HG03558 (cell line): ENCODE results near the gene MYLK.

ENCODE experiments used
- ATAC-seq: cut with Tn5 transposase; IDR thresholded peaks from one replicate; pipeline ENCODE4 v1.9.1; 2021; ENCODE audit warnings: moderate number of reproducible peaks; ENCODE audit not compliant: unreplicated experiment; ENCODE audit errors: extremely low read depth

Gene MYLK

DNA sequence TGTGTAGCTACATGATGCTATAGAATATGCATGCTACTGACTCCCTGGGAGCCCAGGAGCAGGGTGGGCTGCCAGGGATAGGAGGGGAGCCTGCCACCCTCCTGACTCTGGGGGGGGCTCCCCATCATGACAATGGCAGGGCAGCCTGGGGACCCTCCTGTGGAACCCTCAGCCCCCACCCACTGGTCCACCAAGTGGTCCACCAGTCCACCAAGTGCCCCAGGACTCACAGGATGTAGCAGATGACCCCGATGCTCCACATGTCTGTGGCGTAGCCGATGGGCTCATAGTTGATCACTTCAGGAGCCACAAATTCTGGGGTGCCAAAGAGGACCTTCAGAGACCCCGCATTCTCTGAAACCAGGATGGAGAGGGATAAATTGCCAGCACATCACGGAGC is 246.3 kb downstream of the MYLK start:
- no peak for ATAC-seq

DNA sequence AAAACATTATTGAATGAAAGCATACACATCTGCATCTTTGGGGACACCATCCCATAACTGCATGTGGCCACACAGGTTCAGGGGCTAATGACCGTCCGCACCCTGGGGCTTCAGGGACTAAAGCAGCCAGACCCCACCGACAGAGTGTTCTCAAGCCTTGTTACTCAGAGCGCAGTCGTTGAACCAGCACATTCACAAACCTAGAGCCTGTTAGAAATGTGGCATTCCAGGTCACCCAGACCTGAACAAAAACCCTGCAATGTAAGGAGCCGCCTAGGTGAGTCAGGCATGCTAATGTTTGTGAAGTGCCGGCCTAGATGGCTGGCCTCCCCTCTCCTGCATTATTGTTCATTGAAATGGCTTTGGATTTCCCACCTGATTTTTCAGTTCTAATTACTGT is 247.0 kb downstream of the MYLK start:
- no peak for ATAC-seq

DNA sequence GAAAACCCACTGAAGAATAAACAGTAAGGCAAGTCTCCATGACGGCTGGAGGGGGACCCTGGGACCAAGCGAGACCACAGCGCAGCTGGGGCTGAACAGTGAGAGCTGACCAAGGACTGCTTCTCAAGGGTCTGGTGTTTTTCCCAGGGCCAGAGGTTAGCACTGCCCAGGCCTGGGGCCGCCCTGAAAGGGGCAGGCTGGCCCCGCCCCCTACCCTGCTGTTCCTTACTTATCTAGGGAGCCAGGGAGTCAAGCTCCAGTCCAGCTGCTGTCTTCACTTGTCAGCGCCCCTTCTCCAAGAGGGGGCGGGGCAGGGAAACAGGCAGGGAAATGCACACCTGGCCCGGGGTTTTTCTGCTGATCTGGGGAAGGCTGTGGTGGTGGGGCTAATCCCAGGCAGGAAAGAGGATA is 247.7 kb downstream of the MYLK start:
- no peak for ATAC-seq

DNA sequence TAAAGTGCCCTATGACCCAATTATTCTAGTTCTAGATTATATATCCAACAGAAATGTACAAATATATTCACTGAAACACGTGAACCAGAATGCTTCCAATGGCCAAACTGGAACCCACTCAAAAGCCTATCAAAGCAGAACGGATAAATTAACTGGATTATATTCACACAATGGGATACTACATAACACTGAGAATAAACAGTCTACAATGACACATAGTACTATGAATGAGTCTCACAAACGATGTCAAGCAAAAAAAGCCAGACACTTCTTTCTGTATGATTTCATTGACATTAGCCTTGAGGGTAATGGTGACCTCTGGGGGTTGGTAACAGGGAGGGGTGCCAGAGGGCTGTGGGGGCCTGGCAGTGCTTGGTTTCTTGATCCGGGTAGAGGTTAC is 248.4 kb downstream of the MYLK start:
- ATAC-seq: no peak

DNA sequence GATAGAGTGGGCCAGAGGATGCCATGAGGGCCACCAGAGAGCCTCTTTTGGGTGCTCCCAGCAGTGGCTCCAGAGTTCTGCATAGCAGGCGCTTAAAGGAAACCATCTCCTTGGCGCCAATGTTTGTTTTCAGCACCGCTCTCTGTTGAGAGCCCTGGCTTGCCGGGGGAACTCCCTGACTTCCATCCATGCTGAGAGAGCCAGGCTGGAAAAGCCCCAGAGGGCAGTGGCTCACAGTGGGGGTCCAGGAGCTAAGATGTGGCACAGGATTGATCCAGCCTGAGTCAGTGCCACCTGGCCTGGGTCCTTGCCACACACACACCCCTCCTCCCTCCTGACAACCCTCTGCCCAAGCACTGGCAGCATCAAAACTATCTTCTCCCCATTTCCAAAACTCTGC is 248.9 kb downstream of the MYLK start:
- ATAC-seq: no peak

DNA sequence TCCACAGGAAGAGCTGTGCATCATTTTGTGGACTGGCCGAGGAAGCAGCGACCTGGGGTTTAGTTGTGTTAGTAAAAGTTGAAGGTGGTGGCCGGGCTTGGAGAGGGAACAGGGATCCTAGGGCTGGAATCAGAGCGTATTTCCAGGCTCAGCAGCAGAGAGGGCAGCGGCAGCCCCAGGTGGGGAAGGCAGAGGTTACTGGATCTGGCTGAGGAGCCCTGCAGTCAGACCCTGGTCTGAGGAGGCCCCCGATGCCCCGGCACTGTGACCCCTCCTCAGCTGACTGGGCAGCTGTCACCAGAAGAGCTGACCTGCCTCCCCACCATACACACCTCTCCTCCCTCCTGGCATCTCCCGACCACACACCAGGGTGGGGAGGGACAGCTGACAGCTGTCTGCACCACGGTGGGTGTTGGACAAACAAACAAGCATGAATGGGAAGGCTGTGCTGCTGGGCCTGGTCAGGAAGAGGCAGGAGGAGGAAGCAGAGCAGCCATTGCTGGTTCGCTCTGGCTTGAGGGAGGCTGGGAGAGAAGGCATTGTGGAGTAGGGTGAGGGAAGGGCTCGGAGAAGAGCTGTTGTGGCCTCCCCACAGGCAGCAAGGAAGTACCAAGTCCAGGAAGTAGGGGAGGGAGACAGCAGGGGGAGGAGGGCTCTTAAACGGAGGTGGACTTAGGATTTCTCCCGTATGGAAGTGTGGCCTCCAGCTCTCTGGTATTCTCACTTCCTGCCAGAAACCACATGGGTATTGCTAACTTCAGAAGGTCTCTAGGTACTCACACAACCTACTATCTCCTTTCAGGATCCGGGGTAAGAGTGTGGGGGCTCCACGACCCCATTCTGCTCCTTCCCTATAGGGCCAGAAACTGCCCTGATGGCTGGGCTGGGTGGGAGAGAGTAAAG is 249.7 kb downstream of the MYLK start:
- no peak for ATAC-seq

DNA sequence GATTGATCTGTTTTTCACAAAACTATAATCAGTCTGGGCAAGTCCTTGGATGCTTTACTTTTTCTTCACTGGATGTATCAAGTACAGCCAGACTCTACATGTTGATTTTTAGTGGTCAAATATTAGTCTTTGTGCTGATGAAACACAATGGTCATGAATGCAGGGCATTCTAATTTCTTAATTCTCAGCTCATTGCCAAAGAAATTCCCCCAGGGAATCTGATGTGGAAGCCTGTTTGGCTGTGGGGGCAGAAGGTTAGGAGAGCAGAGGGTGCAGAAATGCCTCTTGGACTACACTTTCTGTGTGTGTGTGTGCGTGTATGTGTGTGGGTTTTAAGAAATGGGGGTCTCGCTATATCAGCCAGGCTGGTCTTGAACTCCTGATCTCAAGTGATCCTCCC is 250.6 kb downstream of the MYLK start:
- no peak for ATAC-seq

DNA sequence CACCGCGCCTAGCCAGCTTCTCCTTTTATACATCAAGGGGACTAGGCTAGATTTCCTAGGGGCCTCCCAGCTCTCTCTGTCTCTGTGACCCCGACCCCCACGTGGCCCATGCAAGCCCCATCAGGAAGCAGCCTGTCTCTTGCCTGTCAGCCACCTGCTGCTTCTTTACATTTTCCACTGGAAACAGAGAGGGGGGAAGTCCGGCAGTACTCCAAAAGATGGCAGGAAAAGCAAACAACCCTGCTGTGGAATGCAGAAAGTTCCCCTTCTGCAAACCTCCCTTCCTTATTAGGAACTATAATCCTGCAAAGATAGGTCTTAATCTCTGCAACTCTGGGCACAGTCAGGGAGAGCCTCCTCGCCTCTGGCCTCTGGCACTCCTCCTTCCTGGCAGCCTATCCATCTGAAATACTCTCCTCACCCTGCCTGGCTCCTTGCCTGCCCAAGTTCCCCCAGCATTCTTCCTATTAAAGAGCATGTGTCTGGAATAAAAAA is 251.9 kb downstream of the MYLK start:
- ATAC-seq: no peak

DNA sequence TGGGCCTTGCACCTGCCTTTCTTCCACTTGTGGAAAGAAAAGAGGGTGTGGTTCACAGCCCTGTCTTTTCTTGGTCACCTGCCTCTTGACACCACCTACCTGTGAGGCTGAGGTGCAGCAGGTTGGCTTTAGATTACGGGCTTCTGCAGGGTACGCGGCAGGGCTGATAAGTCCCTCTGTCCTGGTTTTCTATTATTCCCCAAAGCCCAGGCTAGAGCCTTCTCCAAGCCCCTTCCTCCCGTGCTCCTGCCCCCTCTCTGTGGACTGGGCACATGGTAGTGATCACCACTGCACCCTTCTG is 254.4 kb downstream of the MYLK start:
- no peak for ATAC-seq

DNA sequence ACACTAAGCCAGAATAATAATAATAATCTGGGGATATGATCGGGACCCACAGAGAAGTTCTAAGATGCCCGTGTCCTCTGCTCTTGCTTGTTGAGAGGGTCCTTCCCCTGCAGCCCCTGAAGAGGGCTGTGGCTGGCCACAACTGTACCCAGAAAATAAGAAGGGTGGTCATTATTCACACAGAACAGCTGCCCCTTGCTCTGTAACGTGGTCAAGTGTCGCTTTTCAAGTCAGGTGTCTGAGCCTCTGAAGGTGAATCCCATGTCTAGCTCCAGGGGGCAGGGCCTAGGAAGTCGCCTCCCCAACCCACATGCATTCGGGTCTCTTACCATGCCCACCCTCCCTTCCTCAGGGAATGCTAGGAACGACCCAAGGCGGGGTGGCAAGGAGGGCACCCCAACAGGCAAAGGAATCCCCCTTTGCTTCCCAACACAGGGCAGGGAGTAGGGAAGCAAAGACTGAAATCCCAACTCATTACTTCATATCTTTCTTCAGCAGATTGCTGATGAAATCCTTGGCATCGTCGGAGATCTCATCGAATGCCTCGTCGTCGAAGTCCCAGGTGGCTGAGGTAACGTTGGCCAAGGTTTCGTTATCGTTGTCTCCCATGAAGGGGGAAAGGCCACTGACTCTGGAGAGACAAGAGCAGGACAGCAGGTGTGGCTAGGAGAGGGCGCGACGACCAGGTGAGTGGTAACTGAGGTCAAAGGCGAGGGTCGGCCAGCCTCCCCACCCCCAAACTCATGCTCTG is 255.0 kb downstream of the MYLK start:
- no peak for ATAC-seq

DNA sequence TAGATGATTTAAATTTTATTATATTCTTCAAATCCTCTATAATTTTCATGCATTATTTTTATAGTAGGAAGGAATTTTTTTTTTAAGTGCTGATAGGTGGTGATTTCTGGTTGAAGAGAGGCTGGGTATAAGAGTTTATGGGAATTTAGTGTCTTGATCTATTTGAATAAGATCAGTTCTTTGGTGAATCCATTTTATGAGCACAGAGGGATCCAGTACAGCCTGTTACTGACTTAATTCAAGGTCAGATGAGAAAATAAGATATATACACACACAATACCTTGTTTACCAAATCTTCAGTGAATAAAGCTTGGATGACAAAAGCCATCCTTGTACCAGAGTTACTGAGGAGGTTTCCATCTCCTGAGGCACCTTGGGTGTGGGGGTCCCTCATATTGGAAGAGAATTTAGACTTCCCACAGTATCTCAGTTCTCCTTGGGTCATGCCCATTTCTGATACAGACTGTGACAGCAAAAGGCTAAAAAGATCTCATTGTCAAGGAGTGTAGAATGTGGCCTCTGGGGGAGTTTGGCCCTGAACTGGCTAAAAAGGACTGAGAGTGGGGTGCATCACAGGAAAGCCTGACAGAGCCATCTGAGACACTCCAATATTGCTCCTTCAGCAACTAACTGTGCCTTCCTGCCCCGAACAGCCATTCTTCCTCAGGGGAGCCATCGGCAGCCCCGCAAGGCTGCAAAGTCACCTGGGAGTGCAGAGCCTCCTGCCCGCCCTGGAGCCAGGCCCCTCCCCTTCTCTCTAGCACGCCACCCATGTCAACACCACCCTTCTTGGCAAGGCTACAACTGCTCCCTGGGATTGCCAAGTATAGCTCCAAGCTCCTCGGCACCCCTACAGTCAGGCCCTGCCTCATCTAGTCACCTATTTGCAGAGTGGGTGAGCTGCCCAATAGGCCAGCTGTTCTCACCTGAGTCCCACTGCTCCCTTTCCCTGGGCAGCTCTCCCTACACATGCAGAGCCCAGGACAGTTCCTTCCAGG is 256.2 kb downstream of the MYLK start:
- no peak for ATAC-seq

DNA sequence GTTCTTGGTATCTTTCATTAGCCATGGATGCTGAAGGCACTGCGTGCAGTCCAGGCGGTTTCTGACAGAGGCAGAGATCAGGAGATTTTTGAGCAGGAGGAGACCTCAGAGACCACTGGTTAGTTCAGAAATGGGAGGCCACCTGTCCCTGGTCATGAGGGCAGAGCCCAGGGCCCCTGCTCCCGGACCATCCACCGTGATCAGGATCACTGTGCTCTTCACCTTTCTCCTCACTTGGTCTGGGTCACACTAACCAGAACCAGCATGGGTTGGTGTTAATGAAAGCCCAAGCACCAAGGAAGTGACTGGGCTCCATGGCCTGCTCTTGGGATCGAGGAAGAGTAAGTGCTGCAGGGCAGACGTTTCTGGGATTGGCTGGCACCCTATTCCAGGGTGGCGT is 257.3 kb downstream of the MYLK start:
- no peak for ATAC-seq

DNA sequence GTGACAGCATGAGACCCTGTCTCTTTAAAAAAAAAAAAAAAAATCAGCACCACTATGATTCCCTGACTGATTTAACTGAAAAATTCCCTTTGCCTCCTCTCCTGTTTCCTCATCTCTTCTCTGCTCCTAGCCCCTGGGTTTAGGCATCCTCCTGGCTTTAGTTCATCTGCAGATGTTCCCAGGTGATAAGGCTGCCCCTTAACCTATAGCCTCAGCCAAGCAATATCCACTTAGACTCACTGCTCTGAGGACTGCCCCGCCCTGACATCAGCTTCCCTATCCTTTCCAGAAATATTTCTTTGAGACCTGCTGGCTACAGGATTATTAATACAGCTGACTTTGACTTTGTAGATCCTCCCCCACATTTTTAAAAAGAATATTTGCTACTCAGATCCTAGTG is 259.8 kb downstream of the MYLK start:
- ATAC-seq: no peak

DNA sequence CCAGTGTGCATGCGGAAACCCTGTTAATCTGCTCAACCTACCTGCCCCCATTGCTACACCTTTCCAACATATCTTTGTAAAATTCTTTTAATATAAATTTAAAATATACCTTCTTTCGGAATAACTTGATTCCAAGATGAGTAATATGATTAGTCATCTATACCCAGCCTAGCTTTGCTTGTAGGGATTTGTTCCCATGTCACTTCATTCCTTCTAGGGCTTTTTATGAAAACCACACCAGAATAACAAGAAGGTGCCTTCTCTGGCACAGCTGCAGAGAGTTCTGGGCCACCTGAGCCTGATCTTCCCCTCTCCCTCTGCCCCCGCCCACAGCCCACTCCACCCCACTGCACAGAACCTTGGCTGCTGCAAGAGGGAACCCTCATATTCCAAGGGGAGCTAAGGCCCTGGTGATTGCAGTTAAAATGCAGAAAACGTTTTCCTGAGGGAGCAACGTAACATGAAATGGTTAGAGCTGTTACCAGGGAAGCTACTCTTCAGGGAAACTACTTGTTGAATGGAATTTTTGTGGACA is 260.7 kb downstream of the MYLK start:
- no peak for ATAC-seq

DNA sequence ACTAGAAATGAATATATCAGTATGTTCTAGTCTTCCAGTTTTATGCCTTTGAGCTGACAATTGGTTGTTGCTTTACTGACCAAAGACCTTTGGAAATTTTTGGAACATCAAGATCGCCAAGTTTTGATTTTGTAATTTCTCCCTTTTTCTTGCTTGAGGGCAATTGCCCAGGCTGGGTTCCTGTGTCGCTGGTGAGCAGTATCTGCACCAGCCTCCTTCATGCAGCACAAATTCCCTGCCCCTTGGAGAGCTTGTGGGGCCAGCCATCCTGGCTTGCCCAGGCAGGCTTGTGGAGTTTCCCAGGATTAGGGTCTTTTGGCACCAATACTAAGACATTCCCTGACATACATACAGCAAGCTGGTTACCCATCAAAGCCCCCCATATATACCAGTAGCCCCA is 261.4 kb downstream of the MYLK start:
- ATAC-seq: no peak

DNA sequence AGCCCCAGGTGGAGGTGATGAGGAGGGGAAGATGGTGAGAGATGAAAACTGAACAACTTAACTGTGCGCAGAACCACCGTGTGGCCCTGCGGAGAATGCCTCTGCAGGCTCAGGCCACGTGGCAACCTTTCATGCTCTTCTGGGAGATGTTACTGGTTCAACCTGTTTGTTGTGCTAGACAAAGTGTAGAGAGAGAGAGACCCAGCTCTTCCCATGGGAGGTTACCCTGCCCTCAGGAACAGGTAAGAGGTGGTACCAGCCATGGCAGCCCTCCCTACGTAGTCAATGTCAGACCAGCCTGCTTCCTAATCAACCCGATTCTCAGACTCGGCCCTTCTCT is 262.3 kb downstream of the MYLK start:
- ATAC-seq: no peak

DNA sequence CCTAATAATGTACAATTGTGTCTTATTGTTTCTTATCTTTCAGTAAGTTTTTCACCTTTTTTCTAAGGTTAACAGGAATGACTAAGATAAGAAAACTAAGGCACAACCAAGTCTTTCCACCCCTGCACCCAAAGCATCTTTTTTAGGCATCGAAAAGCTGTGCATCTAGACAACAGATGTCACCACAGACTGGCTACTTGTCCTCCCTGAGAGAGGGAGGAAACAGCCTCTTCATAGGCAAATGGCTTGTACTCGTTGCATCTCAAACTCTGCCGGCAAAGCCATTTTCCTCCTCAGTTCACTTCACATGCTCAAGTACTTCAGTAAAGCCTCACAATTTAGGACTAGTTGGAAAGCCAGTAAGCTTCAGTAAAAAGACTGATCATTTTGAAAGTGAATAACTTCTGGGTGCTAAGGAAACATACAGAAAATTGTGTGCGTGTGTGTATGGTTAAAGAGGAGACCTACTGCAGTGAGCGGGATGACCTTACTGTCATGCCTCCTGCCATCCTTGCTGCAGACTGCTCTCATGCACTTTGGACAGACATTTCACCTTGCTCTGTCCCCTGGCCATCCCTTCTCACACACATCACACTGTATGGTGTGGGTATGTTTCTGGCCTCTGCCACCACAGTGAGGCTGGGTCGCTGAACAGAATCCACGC is 262.8 kb downstream of the MYLK start:
- ATAC-seq: no peak

DNA sequence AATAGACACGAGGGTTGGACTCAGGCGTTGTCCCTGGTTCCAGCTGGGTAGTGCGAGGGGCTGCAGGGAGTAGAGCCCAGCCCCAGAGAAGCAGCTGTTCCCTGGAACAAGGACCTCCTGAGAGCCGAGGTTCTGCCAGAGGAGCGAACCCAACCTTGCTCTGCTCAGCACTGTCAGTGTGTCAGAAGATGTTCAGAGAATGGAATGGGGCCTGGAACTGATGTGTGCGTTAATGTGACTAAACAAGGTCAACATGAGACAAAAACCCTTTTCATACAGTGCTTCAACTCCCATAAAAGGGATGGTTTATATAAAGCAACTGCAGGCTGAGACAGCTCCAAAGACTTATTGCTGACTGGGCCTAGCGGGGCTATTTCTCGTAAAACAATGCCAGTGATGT is 263.8 kb downstream of the MYLK start:
- no peak for ATAC-seq

DNA sequence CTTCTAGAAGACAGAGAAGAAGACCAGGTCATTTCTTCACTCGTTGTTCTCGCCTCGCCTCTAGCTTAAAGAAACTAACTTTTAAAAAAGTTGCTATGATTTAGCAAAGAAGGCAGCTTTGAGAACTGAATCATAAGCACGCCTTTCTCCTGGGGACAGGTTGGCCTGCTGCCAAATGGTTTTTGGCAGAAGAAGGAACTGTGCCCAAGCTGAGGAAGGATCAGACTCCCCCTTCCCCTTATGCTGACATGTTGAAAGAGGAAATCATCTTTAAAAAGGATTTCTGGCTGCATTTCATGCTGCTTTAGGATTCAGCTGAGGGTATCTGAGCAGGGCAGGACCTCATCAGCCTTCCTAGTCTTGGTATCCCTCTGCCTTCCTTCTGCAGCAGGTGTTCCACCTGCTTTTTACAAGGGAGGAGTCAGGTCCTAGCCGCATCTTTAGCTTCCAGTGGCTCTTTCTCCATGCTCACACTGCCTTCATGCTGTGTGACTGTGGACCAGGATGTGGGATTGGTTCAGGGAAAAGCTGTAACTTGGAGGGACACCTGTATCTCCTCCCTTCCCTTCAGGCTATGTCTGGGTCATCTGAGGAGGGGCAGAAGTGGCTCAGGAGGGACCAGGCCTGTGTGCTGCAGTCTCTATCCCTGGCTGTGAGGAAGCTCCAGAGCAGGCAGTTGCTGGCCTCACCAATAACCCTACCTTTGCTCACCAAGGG is 265.2 kb downstream of the MYLK start:
- no peak for ATAC-seq
